Measurements from ENCODE around the gene ZNF276.

The ZNF276 gene

DNA sequence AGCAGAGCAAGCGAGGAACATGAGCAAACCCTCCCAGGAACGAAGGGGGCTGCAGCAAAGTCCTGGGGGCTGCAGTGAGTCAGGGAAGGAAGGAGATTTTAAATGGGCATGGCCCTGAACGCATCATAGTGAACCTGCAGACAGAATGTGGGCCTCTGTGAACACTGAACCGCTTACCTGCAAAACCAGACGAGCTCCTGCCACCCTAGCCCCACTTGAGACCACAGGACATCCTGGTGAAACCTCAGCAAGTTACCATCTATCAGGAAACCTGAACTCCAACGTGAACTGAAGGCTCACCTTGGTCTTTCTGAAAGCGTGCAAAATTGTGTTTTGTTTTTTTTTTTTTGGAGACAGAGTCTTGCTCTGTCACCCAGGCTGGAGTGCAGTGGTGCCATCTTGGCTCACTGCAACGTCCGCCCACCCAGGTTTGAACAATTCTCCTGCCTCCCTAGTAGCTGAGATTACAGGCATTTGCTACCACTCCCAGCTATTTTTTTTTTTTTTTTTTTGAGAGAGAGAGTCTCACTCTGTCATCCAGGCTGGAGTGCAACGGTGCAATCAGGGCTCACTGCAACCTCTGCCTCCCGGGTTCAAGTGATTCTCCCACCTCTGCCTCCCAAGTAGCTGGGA, 64.3 kb downstream of the ZNF276 start:
- DNase-seq = peak; percentile 50

DNA sequence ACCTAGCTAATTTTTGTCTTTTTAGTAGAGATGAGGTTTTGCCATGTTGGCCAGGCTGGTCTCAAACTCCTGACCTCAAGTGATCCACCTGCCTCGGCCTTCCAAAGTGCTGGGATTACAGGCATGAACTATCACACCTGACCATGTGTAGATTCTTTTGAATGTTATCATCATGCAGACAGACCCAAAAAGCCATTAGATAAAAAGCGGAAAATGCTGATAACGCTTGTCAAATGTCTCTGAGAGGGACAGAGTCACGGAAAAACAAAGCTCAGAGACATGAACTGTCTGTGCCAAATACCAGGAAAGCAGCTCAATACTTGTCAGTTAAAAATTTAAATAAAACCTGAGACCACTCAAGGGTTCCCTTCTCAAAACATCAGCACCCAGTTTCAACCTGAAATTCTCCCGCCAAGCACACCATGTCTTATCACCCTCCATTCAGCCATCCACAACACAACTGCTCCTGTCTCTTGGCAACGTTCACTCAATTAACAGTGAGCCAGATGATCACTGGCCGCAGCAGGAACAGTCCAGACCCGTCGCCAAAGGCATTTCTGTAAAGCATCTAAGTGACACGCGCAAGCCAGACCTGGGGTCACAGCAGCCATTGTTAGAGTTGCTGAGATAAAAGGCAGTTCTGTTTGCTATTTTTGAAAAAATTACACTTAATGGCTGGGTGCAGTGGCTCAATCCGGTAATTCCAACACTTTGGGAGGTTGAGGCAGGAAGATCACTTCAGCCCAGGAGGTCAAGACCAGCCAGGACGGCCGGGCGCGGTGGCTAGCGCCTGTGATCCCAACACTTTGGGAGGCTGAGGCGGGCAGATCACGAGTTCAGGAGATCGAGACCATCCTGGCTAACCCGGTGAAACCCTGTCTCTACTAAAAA, 65.4 kb downstream of the ZNF276 start:
- no peak for DNase-seq

DNA sequence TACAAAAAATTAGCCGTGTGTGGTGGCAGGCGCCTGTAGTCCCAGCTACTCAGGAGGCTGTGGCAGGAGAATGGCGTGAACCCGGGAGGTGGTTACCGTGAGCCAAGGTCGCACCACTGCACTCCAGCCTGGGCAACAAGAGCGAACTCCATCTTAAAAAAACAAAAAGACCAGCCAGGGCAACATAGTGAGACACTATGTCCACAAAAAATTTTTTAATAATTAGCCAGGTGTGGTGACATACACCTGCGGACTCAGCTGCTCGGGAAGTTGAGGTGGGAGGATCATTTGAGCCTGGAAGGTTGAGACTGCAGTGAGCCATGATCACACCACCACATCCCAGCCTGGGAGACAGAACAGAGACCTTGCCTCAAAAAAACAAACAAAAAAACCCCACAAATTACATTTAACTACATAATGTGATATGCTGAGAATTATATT, 66.0 kb downstream of the ZNF276 start:
- no peak for DNase-seq

Data from activated T-cell treated with anti-CD3 and anti-CD28 coated beads, Interleukin-2, amount 50 U/mL, for 1 hour (primary cell).